NB4 (cell line): Measurements from ENCODE around the gene MBD3L2.
"Not testable (repeated sequence)": the region's sequence is repeated elsewhere in the genome, so short reads cannot be mapped to it uniquely, and the experiment has no call there.

Experiments
- CTCF ChIP-seq: IDR thresholded peaks from one replicate; pipeline ENCODE4 v1.5.1; 2012; ENCODE audit warnings: low read depth, low read length
- MYC ChIP-seq: IDR thresholded peaks from 2 replicates; pipeline ENCODE4 v1.6.1; 2011; ENCODE audit warnings: low read depth, low read length

GRCh38 chr19:7021331-7021730 lies 27.8 kb upstream of the MBD3L2 start, which contains the start of gene MBD3L2B:
- not testable (repeated sequence) for TF ChIP-seq MYC, CTCF
